ENCODE data around the gene GRB10.
A peak's percentile ranks its signal among the peaks of the same experiment; 100 is the strongest.

Gene GRB10

DNA sequence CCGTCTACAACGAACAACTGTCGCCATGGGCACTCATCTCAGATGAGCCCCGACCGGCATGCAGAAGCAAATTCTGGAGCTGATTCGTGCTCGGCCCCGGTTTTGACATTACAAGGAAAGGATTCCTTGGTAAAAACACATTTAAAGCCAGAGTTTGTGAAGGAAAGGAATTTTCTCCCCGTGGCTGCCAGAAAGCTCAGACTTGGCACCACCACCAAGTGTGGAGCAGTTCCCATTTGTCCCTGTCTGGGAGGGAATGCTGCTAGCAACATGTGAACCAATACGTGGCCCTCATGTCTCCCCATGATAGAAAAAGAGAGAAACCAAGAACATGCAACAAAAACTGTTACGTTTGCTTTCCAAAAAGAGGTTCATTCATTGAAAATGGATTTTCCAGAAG is 162.3 kb downstream of the GRB10 start:
- in situ Hi-C loops (cut with HindIII; ENCODE audit: low pct_ligation_motif_present, low pct_unique_long_range_greater_than_20kb, low sequenced_read_pairs): no loop called here
- no peak for DNase-seq

DNA sequence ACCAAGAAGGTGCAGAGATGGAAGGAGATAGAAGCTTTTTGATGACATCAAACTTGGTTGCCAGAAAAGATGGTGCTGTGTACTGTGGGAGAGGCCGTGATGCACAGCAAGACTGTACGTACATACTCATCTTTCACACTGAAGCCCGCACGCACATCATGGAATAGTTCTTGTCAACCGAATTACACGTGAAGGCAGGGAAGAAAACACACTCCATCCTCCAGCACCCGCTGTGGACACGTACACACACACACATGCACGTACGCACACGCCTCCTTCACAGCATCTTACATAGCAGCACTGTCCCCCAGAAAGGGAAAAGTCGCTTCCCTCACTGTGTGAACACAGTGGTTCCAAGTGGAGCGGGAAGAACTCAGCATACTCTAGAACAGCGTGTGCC is 163.0 kb downstream of the GRB10 start:
- DNase-seq: no peak
- in situ Hi-C loops (cut with HindIII; ENCODE audit: low pct_ligation_motif_present, low pct_unique_long_range_greater_than_20kb, low sequenced_read_pairs): no loop called here

DNA sequence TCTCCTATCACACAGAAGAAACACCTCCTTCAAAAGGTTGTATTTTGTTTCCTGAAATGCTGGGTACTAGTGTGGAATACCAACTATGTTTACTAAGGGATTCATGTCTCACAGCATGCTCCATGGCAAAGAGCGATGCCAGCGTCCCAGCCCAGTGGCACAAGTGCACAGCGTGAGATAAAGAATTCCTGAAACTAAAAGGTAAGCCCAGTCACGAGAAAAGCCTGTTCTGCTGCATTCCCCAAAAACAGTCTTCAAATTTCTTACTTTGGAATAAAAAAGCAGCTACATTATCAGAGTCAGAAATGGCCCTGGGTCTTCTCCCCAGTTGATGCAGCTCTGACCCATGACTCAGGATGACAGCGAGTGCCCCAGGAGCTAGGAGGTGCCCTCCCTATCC is 164.4 kb downstream of the GRB10 start:
- in situ Hi-C loops (cut with HindIII; ENCODE audit: low pct_ligation_motif_present, low pct_unique_long_range_greater_than_20kb, low sequenced_read_pairs): no loop called here
- DNase-seq: no peak

DNA sequence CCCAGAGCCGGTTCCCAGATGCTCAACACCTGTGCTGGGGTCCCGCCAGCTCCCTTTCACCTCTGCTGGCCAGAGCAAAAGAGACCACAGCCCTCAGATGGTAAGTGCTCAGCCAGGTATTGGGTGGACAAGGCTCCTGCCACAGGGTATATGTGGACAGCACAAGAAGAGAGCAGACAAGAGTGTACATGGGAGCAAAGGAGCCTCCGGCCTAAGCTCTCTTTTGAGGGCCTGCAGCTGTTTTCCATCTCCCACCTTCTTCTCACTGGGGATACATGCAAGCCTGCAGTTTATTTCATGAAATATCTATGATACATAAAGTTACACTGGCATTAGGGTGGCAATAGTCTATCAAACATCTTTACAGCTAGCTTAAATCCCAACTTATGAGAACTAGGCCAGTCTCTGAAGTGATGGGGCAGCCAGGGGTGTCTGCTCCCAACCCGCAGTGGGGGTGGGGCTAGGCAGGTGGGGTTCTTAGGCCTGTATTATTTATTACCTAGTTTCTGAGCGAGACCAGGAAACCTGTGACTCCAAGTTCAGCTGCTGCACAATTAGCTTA is 167.1 kb downstream of the GRB10 start:
- no peak for DNase-seq
- in situ Hi-C loops (cut with HindIII; ENCODE audit: low pct_ligation_motif_present, low pct_unique_long_range_greater_than_20kb, low sequenced_read_pairs): no loop called here

DNA sequence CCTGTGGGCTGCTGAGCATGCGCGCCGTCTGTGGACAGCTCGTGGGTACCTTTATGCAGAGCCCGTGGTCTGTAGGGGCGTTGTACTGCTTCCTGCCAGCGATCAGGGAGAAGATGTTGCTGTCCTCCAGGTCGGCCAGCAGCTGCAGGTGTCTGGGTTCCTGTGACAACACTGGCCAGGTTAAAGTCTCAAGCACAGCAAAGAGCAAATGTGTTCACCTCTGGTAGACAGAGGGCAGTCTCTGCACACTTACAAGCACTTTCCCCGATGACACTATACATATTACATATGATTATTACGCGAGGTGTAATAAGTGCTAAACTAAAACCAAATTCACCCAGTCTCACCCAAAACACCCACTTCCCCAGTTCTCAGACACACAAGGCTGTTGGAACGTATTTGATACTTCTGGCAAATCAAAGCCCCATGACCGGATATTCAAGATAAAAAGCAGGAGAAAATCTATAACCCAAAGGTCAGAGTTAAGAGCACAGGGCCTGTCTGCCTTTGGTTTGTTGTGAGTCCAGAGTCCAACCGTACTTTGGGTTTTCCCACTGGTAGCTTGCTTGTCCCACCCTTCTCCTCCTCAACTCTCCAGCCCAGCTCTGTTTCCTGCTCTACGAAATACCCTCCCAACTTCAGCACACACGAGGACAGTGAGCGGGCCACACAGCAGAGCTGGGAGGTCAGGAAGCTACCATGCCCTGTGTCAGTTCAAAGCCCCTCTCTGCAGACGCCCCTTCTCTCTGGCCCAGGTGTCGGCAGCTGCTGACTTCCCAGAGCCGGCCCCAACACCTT is 167.8 kb downstream of the GRB10 start:
- DNase-seq: no peak
- in situ Hi-C loops (cut with HindIII; ENCODE audit: low pct_ligation_motif_present, low pct_unique_long_range_greater_than_20kb, low sequenced_read_pairs): no loop called here

DNA sequence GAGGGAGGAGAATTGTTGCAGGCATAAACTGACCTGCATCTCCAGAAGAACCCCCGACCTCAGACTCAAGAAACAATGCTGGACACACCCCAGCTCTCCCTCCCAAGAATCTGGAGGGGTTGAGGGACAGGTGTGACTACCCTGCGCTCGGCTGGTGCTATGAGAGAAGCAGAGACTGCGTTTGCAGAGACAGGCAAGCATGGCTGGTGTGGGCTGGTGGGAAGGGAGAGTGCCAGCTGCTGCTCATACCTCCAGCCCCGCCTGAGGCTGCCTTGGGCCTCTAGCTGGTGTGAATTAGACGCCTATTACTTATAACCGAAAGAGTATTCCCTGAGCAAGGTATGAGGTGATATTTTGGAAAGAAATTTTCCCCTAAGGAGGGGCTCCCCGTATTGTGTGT is 169.2 kb downstream of the GRB10 start:
- in situ Hi-C loops (cut with HindIII; ENCODE audit: low pct_ligation_motif_present, low pct_unique_long_range_greater_than_20kb, low sequenced_read_pairs): no loop called here

DNA sequence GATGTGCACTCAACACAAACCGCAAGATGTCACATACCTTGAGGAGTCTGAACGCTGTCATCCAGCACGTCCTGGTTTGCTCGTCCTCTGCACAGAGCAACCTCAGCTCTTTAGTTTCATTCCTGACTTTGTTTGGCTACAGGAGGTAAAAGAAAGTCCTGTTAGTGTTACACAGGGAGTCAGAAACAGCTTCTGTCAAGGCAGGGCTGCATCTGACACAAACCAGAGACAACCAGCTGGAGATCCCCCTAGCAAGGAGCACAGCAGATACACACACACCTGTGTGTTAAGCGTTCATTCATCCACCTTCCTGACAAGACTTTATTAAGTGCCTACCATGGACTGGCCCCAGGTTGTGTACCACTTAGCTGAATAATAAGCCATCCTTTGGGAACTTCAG is 170.0 kb downstream of the GRB10 start:
- in situ Hi-C loops (cut with HindIII; ENCODE audit: low pct_ligation_motif_present, low pct_unique_long_range_greater_than_20kb, low sequenced_read_pairs): no loop called here

More for the DNA sequence above, 169.2 kb downstream of the GRB10 start:
- DNase-seq: no peak

DNA sequence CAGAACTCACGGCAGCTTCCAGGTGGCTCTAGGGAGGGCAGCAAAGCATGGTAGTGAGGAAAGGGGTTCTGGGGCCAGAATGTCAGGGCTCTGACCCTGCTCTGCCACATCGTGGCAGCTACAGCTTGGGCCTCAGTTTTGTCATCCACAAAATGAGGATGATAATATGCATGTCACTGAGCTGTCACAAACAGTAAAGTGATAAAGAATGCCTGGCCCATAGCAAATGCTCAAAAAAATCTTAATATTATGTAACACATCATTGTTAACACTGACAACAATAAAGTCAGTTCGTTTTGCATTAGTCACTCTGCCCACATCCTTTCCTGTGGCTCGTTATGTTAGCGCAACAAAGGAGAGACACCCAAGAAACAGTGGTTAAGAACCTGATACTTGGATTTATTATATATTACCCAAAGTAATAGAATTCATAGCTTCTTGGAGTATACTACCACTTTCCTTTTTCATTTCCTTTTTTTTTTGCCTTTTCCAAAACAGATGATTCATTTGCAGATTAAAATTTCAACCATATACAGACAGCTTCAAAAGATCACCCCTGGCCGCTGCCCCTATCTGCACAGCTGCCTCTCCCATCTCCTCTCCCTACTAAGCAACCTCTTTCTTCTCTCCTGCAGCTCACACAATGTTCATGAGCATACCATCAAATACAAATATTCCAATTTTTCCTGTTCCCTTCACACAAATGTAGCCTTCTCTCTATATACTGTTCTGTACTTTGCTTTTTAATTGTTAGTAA is 172.0 kb downstream of the GRB10 start:
- DNase-seq: no peak

More for the DNA sequence above, 170.0 kb downstream of the GRB10 start:
- DNase-seq: no peak

DNA sequence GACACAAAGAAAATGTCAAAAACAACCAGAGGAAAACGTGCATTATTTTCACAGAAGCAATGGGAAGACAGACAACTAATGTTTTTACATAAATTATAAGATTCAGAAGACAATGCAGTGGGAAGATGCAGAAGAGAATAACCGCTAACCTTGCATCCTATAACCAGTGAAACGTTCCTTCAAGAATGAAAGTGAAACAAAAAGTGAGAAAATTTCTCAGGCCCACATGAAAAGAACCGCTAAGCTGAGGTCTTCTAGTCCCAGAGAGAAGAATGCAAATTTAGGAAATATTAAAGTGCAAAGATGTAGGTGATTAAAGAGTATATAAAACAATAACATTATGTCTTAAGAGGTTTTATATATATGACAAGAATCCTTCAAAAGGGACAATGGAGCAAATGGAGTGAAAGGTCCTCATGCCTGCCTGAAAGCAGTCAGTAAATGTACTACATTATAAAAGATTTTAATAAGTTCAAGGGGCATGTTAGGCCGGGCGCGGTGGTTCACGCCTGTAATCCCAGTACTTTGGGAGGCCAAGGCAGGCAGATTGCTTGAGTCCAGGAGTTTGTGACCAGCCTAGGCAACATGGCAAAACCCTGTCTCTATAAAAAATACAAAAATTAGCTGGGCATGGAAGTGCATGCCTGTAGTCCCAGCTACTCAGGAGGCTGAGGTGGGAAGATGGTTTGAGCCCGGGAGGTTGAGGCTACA is 174.3 kb downstream of the GRB10 start:
- in situ Hi-C loops (cut with HindIII; ENCODE audit: low pct_ligation_motif_present, low pct_unique_long_range_greater_than_20kb, low sequenced_read_pairs): no loop called here
- no peak for DNase-seq

More for the DNA sequence above, 172.0 kb downstream of the GRB10 start:
- in situ Hi-C loops (cut with HindIII; ENCODE audit: low pct_ligation_motif_present, low pct_unique_long_range_greater_than_20kb, low sequenced_read_pairs): no loop called here

DNA sequence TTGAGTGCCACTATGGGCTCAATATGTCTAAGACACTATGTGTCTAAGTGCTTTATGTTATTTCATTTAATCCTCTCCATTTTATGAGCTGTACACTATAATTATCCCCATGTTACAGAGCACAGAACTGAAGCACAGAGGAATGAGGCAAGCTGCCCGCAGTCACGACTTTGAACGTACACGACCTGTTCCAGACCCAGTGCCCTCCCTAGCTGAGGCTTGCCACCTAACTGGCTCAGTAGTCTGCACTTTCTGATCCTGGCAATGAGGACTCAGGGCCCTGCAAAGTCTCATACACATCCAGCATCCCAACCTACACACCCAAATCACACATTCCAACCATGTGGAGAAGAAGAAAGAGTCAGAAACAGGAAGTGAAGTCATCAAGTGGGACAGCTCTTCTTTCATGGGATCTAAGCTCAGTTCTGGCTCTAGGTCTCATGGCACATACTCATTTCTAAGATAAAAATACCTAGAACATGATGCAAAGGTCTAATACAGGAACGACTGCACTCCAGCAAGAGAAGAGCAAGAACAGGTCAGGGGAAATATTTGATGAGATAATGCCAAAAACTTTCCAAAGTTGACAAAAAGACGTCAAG is 175.1 kb downstream of the GRB10 start:
- in situ Hi-C loops (cut with HindIII; ENCODE audit: low pct_ligation_motif_present, low pct_unique_long_range_greater_than_20kb, low sequenced_read_pairs): no loop called here
- no peak for DNase-seq

DNA sequence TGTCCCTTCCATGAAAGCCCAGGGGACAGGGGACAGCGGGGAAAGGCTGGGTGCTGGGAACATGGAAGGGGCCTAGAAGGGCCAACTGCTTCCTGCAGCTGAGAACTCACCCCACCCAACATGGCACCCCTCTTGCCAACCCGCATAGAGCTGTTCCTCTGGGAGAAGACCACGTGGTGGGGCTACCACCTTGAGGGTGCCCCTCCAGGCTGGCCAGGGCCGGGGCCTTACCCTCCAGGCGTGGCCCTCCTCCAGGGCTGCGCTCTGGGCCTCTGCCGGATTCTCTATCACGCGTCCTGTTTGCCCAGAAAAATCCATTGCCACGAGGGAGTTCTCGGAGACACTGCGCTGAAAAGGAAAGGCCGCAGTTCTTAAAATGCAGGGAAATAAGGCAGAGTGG is 177.6 kb downstream of the GRB10 start:
- DNase-seq: no peak
- in situ Hi-C loops (cut with HindIII; ENCODE audit: low pct_ligation_motif_present, low pct_unique_long_range_greater_than_20kb, low sequenced_read_pairs): no loop called here

DNA sequence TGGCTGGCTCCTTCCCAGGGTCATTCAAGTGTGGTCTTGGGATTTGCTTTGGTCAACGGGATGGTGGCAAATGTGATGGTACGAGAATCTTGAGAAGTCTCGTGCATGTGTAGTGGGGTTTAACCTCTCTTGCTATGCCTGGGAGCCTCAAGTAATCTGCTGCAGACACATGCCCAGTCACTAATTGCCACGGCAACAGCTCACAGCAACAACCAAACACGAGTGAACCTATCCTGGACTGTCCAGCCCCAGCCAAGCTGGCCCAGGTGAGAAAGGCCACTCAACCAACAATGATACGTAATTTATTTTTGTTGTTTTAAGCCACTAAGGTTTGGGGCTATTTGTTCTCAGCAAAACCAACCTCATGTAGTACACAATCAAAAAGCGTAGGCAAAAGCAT is 179.4 kb downstream of the GRB10 start:
- DNase-seq: no peak
- in situ Hi-C loops (cut with HindIII; ENCODE audit: low pct_ligation_motif_present, low pct_unique_long_range_greater_than_20kb, low sequenced_read_pairs): no loop called here

DNA sequence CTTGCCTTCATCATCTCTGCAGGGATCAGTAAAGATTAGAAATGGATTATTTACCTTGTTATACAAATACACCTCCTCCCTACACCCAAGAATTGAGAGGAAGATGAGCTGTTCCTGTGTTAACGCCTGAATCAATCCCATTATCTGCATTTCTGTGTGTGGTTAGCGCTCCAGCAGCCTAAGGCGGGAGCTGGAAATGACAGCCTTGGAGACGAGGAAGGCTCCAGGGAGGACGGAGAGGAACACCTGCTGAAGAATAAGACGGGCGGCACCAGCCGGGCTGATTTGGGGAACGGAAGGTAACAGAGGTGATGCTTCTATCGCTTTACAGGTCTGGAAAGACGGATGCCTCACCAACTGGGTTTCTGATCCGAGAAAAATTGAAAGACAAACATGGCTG is 183.3 kb downstream of the GRB10 start:
- DNase-seq: no peak
- in situ Hi-C loops (cut with HindIII; ENCODE audit: low pct_ligation_motif_present, low pct_unique_long_range_greater_than_20kb, low sequenced_read_pairs): no loop called here

DNA sequence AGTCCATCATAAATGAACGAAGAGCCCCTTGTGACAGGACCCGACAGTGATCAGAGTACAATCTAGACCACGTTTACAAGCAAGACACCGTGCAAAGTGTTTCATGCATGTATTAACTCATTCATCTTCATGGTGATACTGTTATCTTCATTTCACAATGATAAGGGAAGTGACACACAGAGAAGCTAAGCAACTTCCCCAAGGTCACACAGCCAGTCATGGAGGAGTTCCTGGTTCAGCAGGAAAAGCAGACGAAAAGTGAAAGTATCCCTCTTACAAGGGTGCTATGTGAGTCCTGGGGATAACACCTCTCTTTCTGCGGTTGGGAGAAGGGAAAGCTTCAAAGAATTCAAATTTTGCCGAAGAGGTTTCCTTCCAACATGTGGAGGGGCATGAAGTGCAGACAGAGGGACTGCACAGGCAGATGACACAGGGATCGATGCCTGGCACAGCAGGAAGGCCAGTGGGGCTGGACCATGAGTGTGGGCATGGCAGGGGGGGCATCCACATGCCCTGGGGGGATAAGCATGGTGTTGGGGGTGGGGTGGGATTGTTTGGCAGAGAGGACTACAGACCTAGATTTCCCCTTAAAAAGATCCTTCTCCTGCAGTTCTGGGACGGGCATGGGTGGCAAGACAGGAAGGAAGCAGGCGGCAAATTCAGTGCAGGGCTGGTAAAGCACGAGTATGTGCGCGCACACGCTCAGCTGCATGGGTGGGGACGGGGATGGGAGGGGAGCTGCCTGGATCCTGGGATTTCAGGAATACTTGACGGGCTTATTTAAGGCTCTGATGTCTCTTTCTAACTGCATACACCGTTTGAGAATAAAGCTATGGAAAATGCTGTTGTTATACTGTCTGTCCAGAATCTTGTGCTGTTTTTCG is 184.0 kb downstream of the GRB10 start:
- no peak for DNase-seq
- in situ Hi-C loops (cut with HindIII; ENCODE audit: low pct_ligation_motif_present, low pct_unique_long_range_greater_than_20kb, low sequenced_read_pairs): no loop called here

DNA sequence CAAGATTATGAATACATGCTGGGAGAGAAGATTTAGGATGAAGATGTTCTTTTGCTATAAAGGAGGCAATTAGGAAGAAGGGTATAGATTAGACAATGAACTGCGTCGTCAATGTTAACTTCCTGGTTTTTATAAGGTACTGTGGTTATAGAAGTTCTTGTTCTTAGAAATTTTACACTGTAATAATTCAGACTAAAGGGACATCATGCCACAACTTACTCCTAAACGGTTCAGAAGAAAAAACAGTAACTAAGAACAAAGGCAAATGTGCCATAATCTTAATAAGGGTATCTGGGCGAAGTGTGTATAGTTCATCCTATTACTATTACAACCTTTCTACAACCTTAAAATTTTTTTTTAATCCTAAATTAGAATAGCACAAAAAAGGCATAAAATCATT is 186.2 kb downstream of the GRB10 start:
- in situ Hi-C loops (cut with HindIII; ENCODE audit: low pct_ligation_motif_present, low pct_unique_long_range_greater_than_20kb, low sequenced_read_pairs): no loop called here
- no peak for DNase-seq

DNA sequence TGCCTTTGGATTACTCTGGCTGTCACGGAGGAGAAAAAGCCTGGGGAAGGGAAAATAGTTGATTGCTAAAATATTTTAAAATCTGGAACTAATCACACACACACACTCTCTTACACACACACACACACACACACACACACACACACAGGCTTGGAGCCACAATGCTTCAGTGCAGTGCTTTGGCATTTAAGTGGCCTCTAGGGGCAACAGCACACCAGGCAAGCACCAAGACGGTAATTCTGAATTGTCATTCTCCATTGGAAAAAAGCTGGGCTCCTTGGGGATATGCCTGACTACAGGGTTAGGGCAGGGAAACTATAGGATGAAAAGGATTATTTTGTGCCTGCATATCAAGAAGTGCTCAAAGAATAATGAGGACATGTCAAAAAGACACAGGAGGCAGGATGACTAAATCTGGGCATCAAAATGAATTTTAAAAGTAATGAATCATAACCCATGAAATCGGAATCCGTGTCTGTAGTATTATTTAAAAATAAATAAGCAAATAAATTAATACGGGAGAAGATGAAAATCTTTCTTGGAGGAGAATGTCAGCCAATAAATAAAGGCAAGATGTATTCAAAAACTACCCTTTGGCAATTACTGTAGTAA is 187.1 kb downstream of the GRB10 start:
- in situ Hi-C loops (cut with HindIII; ENCODE audit: low pct_ligation_motif_present, low pct_unique_long_range_greater_than_20kb, low sequenced_read_pairs): no loop called here
- DNase-seq: peak; percentile 53

DNA sequence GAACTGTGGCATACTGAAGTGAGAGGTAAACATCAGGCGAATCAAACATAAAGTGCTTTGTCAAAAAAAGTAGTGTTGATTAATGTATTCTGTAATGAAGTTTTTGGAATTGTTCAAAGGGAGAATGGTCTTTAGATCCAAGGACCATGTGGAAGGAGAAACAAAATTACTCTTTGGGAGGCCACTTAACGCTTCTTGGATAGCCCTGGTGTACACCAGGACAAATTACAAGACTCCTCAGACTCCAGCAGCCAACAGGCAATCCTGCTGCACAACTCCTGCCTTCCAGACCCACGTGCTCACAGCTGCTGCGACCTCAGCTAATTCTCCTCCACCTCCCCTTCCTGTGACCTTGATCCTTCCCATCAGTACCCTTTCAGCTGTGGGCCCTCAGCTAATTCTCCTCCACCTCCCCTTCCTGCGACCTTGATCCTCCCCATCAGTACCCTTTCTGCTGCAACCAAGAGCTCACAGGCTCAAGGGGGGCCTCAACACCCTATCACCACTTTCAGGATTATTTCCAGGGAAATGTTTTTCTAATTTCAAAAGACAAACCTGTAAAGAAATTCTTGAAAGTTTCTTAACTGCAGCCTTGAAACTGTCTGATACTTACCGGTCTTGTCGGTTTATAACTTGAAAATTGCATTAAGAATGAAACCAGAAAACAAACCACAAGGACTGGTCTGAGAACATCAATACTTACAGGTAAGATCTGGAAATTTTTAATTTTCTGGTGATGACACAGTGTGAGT is 187.8 kb downstream of the GRB10 start:
- in situ Hi-C loops (cut with HindIII; ENCODE audit: low pct_ligation_motif_present, low pct_unique_long_range_greater_than_20kb, low sequenced_read_pairs): no loop called here
- no peak for DNase-seq

Data from ACHN (cell line).